ENCODE results near the gene QRFP.

The QRFP gene

DNA sequence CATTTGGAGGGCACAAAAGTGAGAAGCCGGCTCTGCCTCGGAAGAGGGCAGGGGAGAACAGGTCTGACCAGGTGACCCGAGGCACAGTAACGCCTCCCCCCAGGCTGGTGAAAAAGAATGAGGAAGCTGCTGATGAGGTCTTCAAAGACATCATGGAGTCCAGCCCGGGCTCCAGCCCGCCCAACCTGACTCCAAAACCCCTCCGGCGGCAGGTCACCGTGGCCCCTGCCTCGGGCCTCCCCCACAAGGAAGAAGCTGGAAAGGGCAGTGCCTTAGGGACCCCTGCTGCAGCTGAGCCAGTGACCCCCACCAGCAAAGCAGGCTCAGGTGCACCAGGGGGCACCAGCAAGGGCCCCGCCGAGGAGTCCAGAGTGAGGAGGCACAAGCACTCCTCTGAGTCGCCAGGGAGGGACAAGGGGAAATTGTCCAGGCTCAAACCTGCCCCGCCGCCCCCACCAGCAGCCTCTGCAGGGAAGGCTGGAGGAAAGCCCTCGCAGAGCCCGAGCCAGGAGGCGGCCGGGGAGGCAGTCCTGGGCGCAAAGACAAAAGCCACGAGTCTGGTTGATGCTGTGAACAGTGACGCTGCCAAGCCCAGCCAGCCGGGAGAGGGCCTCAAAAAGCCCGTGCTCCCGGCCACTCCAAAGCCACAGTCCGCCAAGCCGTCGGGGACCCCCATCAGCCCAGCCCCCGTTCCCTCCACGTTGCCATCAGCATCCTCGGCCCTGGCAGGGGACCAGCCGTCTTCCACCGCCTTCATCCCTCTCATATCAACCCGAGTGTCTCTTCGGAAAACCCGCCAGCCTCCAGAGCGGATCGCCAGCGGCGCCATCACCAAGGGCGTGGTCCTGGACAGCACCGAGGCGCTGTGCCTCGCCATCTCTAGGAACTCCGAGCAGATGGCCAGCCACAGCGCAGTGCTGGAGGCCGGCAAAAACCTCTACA lies 11.8 kb downstream of the QRFP start:
- DNase-seq, result no peak
- Mint-ChIP-seq H3K4me3 (no peak overlapping the region), H3K9me3 (no peaks in the 10 kb centered on the region), H3K4me1 (ENCODE audit: low read depth) (no peaks in the 10 kb centered on the region), H3K27ac (no peak overlapping the region), H3K36me3 (ENCODE audit: low read depth) (peaks cover 92% of the 10 kb centered on the region), H3K27me3 (no peaks in the 10 kb centered on the region)

DNA sequence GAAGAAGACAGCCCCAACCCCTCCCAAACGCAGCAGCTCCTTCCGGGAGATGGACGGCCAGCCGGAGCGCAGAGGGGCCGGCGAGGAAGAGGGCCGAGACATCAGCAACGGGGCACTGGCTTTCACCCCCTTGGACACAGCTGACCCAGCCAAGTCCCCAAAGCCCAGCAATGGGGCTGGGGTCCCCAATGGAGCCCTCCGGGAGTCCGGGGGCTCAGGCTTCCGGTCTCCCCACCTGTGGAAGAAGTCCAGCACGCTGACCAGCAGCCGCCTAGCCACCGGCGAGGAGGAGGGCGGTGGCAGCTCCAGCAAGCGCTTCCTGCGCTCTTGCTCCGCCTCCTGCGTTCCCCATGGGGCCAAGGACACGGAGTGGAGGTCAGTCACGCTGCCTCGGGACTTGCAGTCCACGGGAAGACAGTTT lies 12.5 kb downstream of the QRFP start:
- H3K27me3 Mint-ChIP-seq, result no peaks in the 10 kb centered on the region
- H3K9me3 Mint-ChIP-seq, result no peaks in the 10 kb centered on the region
- H3K27ac Mint-ChIP-seq, result no peak overlapping the region
- H3K4me1 Mint-ChIP-seq (ENCODE audit: low read depth), result no peaks in the 10 kb centered on the region
- DNase-seq, result no peak
- peaks cover 94% of the 10 kb centered on the region for H3K36me3 Mint-ChIP-seq (ENCODE audit: low read depth)
- no peak overlapping the region for H3K4me3 Mint-ChIP-seq

DNA sequence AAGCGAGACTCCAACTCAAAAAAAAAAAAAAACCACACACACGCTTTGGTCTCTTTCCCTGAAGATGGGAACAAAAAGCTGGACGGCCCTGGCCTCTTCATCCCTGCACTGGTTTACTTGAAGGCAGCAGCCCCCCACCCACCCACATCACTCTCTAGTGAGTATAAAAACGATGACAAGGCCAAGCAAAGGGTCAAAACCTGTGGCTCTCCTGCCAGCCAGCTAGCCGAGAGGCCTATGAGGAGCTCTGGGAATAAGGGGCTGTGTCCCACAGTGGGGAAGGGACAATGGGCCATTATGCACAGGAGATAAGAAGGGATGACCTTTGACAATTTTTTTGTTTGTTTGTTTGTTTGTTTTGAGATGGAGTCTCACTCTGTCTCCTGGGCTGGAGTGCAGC lies 13.1 kb downstream of the QRFP start:
- Mint-ChIP-seq H3K4me3 (no peak overlapping the region), H3K4me1 (ENCODE audit: low read depth) (no peaks in the 10 kb centered on the region), H3K9me3 (no peaks in the 10 kb centered on the region), H3K27me3 (no peaks in the 10 kb centered on the region), H3K27ac (no peak overlapping the region), H3K36me3 (ENCODE audit: low read depth) (peaks cover 97% of the 10 kb centered on the region)
- DNase-seq, result no peak

DNA sequence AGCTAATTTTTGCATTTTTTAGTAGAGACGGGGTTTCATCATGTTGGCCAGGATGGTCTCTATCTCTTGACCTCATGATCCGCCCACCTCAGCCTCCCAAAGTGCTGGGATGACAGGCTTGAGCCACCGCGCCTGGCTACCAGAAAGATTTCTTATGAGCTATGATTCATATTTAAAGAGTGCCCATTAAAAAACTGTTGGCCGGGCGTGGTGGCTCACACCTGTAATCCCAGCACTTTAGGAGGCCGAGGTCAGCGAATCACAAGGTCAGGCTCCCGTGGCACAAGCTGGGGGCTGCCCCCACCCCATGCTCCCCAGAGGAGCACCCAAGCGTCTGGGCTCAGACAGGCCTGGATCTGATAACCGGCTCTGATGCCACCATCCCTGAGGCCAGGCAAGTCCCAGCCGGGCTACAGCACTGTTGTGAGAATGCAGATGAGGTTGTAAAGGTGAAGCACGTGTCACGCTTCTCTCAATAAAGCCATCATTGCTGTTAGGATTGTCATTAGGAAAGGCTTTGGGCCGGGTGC lies 13.9 kb downstream of the QRFP start:
- DNase-seq, result no peak
- no peaks in the 10 kb centered on the region for H3K4me1 Mint-ChIP-seq (ENCODE audit: low read depth)
- H3K27me3 Mint-ChIP-seq, result no peaks in the 10 kb centered on the region
- no peaks in the 10 kb centered on the region for H3K9me3 Mint-ChIP-seq
- H3K27ac Mint-ChIP-seq, result no peak overlapping the region
- peaks cover 95% of the 10 kb centered on the region for H3K36me3 Mint-ChIP-seq (ENCODE audit: low read depth)
- no peak overlapping the region for H3K4me3 Mint-ChIP-seq

DNA sequence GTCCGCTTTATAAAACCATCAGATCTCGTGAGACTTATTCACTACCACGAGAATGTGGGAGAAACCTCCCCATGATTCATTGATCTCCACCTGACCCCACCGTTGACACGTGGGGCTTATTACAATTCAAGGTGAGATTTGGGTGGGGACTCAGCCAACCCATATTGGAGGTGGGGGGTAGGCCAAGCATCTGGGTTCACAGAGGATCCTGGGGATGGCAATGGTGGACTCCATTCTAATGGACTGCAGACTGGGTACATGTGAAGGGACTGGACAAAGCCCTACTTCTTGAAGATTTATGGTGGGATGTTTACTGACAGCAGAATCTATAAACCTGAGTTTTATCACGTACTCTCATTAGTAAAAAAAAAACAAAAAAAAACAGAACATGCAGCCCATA lies 15.1 kb downstream of the QRFP start:
- H3K9me3 Mint-ChIP-seq, result no peaks in the 10 kb centered on the region
- H3K27me3 Mint-ChIP-seq, result no peaks in the 10 kb centered on the region
- no peak overlapping the region for H3K27ac Mint-ChIP-seq
- DNase-seq, result no peak
- H3K4me3 Mint-ChIP-seq, result no peak overlapping the region
- no peaks in the 10 kb centered on the region for H3K4me1 Mint-ChIP-seq (ENCODE audit: low read depth)
- peaks cover 93% of the 10 kb centered on the region for H3K36me3 Mint-ChIP-seq (ENCODE audit: low read depth)

DNA sequence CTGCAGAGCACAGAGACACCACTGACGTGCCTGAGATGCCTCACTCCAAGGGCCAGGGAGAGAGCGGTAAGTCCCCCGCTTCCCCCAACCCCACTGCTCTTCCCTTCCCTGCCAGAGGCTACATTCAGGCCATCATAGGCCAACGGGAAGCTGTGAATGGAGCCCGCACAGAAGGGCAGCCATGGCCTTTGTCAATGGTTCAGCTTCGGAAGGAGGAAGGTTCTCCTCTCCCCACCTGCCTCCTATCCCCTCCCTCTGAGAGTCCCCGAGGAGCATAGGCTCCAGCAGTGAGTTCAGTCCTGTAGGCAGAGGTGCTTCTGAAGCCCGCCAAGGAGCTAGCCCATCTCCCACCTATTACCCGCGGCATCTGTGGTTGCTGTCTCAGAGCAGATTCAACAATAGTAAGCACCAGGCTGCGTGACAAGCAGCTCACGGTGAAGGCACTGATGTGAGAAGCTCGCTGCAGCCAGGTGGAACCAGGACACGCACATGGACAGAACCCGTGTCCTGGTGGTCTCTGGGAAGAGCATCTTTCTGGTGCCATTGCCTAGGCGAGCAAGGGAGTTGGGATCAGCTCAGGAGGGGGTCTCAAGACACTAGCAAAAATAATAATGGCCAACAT lies 15.9 kb downstream of the QRFP start:
- Mint-ChIP-seq H3K4me3 (no peak overlapping the region), H3K9me3 (no peaks in the 10 kb centered on the region), H3K4me1 (ENCODE audit: low read depth) (no peaks in the 10 kb centered on the region), H3K27me3 (no peaks in the 10 kb centered on the region), H3K36me3 (ENCODE audit: low read depth) (peaks cover 88% of the 10 kb centered on the region), H3K27ac (no peak overlapping the region)
- DNase-seq, result no peak

DNA sequence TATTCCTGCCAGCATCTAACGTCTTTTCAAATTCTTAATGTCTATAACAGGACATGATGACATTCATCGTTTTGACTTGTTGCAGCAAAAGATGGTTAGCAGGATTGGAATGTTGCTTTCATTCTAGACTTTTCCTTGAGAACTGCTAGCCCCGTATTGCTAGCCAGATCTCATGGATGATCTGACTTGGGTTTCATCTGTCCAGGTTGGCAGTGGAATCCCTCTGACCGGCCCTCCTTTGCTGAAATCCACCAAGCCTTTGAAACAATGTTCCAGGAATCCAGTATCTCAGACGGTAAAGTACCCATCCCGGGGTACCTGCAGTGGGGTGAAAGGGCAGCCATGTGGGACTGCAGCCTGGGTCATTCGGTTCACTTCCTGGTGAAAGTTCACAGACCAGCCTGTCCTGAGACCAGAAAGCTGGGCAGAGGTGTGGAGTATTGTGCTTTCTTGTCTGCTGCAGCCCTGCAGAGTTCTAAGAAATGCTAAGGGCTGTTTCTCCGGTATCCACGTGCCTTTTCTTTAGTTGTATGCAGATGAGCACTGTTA lies 16.7 kb downstream of the QRFP start:
- H3K4me3 Mint-ChIP-seq, result no peak overlapping the region
- DNase-seq, result no peak
- H3K27me3 Mint-ChIP-seq, result no peaks in the 10 kb centered on the region
- peaks cover 87% of the 10 kb centered on the region for H3K36me3 Mint-ChIP-seq (ENCODE audit: low read depth)
- H3K9me3 Mint-ChIP-seq, result no peaks in the 10 kb centered on the region
- H3K4me1 Mint-ChIP-seq (ENCODE audit: low read depth), result no peaks in the 10 kb centered on the region
- H3K27ac Mint-ChIP-seq, result no peak overlapping the region

DNA sequence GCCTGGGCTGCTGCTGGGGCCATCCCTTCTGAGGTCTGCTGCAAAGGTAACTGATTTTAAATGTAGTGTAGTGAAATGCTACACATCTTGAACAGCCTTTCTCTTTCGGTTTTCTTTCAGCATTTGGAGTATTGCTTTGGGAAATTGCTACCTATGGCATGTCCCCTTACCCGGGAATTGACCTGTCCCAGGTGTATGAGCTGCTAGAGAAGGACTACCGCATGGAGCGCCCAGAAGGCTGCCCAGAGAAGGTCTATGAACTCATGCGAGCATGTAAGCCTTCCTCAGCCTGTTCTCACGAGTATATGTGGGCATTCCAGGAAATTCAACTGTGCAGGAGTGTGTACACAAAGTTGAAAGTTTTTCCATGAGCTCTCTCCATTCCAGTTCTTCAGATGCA lies 18.3 kb downstream of the QRFP start:
- Mint-ChIP-seq H3K27ac (no peak overlapping the region), H3K27me3 (no peaks in the 10 kb centered on the region), H3K4me1 (ENCODE audit: low read depth) (no peaks in the 10 kb centered on the region), H3K36me3 (ENCODE audit: low read depth) (peaks cover 88% of the 10 kb centered on the region), H3K4me3 (no peak overlapping the region), H3K9me3 (no peaks in the 10 kb centered on the region)
- no peak for DNase-seq

DNA sequence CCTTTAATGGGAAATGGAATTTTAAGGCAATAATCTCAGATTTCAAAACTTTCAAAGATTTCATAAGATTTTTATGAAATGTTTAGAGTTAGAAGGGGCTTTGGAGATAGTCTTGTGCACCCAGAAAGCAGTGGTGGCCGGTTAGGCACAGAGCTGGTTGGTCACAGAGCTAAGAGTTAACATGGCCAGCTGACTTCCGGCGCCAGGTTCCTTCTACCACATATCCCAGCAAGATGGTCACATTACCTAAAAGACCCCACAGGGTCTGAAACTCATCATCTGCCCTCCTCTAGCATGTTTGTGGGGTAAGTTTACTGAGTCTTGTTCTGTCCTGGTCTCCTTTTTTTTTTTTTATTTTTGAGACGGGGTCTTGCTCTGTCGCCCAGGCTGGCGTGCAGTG lies 19.3 kb downstream of the QRFP start:
- no peaks in the 10 kb centered on the region for H3K27me3 Mint-ChIP-seq
- H3K36me3 Mint-ChIP-seq (ENCODE audit: low read depth), result peaks cover 90% of the 10 kb centered on the region

DNA sequence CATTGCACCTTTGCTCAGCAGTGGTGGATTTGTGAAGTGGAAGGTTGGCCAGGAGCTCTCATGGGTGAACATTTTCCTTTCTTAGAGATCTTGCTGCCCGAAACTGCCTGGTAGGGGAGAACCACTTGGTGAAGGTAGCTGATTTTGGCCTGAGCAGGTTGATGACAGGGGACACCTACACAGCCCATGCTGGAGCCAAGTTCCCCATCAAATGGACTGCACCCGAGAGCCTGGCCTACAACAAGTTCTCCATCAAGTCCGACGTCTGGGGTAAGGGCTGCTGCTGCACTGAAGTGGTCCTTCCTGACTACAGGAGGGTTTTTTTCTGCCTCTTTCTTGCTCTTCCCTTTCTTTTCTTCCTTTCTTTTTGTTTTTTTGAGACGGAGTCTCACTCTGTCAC lies 21.8 kb downstream of the QRFP start:
- peaks cover 83% of the 10 kb centered on the region for H3K36me3 Mint-ChIP-seq (ENCODE audit: low read depth)
- no peak overlapping the region for H3K4me3 Mint-ChIP-seq
- DNase-seq, result no peak
- no peaks in the 10 kb centered on the region for H3K9me3 Mint-ChIP-seq
- no peaks in the 10 kb centered on the region for H3K4me1 Mint-ChIP-seq (ENCODE audit: low read depth)
- no peaks in the 10 kb centered on the region for H3K27me3 Mint-ChIP-seq
- H3K27ac Mint-ChIP-seq, result no peak overlapping the region

More for the DNA sequence above, 19.3 kb downstream of the QRFP start:
- DNase-seq, result no peak
- no peak overlapping the region for H3K27ac Mint-ChIP-seq
- H3K4me1 Mint-ChIP-seq (ENCODE audit: low read depth), result no peaks in the 10 kb centered on the region
- no peaks in the 10 kb centered on the region for H3K9me3 Mint-ChIP-seq
- no peak overlapping the region for H3K4me3 Mint-ChIP-seq

DNA sequence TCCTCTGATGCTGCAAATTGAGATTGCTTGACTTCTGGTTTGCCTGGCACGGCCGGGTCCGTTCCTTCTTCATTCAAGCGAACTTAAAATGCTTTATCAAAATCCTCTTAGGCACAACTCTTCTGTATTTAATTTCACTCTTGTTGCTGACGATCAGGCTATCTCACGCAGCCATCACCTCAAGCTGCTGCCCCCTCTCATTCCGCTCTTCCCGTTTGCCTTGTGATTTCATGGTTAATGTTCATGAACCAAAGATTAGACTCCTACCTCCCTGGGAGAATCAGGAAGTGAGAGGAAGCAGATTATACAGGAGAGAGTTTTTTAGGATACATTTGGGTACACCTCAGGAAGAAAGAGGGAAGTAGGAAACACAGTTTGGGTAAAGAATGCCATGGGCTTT lies 22.6 kb downstream of the QRFP start:
- Mint-ChIP-seq H3K9me3 (no peaks in the 10 kb centered on the region), H3K4me3 (no peak overlapping the region), H3K36me3 (ENCODE audit: low read depth) (peaks cover 77% of the 10 kb centered on the region), H3K27ac (no peak overlapping the region), H3K4me1 (ENCODE audit: low read depth) (no peaks in the 10 kb centered on the region), H3K27me3 (no peaks in the 10 kb centered on the region)
- no peak for DNase-seq

DNA sequence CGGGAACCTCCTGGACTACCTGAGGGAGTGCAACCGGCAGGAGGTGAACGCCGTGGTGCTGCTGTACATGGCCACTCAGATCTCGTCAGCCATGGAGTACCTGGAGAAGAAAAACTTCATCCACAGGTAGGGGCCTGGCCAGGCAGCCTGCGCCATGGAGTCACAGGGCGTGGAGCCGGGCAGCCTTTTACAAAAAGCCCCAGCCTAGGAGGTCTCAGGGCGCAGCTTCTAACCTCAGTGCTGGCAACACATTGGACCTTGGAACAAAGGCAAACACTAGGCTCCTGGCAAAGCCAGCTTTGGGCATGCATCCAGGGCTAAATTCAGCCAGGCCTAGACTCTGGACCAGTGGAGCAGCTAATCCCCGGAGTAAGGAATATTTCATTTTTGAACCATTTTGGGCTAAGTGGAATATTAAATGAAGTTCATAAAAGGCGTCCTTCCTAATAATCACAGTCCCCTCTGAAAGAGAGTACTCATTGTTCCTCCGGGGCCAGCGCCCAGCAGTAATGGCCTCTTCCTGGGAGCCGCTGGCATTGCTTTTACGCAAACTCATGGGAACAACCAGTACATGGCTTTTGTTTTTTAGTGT lies 23.6 kb downstream of the QRFP start:
- Mint-ChIP-seq H3K27me3 (no peaks in the 10 kb centered on the region), H3K9me3 (no peaks in the 10 kb centered on the region), H3K4me1 (ENCODE audit: low read depth) (no peaks in the 10 kb centered on the region), H3K36me3 (ENCODE audit: low read depth) (peaks cover 68% of the 10 kb centered on the region), H3K4me3 (no peak overlapping the region), H3K27ac (no peak overlapping the region)
- no peak for DNase-seq

DNA sequence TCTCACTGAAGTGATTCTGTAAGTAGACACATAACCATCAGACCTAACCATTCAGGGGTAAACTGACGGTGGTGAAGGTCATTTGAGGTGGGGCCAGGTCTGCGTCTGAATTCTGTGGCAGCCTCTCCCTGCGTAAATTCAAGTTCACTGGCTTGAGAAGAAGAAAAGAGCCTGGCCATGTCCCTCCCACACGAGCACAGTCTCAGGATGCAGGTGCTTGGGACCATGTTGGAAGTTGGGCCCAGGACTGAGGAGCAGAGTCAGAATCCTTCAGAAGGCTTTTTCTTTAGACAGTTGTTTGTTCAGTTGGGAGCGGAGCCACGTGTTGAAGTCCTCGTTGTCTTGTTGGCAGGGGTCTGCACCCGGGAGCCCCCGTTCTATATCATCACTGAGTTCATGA lies 24.1 kb downstream of the QRFP start:
- H3K4me1 Mint-ChIP-seq (ENCODE audit: low read depth), result no peaks in the 10 kb centered on the region
- no peaks in the 10 kb centered on the region for H3K27me3 Mint-ChIP-seq
- no peak for DNase-seq
- peaks cover 66% of the 10 kb centered on the region for H3K36me3 Mint-ChIP-seq (ENCODE audit: low read depth)
- no peak overlapping the region for H3K27ac Mint-ChIP-seq
- H3K9me3 Mint-ChIP-seq, result no peaks in the 10 kb centered on the region
- no peak overlapping the region for H3K4me3 Mint-ChIP-seq

DNA sequence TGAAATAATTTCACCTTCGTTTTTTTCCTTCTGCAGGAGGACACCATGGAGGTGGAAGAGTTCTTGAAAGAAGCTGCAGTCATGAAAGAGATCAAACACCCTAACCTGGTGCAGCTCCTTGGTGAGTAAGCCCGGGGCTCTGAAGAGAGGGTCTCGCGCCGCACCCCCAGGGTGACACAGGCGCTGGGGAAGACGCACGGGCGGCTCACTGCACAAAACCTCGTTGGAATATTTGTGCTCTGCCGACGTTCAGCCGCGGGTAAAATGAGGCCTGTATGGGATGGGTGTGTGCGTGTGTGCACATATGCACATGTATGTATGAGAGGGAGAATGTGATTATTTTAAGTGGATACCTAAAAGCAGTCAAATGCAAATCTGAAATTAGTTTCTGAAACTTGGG lies 24.5 kb downstream of the QRFP start:
- Mint-ChIP-seq H3K27me3 (no peaks in the 10 kb centered on the region), H3K9me3 (no peaks in the 10 kb centered on the region), H3K36me3 (ENCODE audit: low read depth) (peaks cover 66% of the 10 kb centered on the region), H3K4me1 (ENCODE audit: low read depth) (no peaks in the 10 kb centered on the region), H3K4me3 (no peak overlapping the region), H3K27ac (no peak overlapping the region)
- no peak for DNase-seq

All from activated T-cell treated with anti-CD3 and anti-CD28 coated beads, Interleukin-2, amount 50 U/mL, for 24 hours (primary cell).